ENCODE results near the gene PHLDB3. TPM values are rescaled to one million over a fixed set of nuclear protein-coding genes. Genes with fewer than 3 reads are reported as not detected.

PHLDB3 gene
- total and polyA plus RNA-seq, 2 of the 13 experiments (the other 11 are each of a cell fraction or from before 2014, with no cell fraction given) = 11.3 to 14.5 TPM

GRCh38 chr19:43552616-43553015 lies 48.1 kb upstream of the PHLDB3 start (continued):
- TF ChIP-seq ZNF281 (CRISPR knock-in tag; IDR thresholded peaks at IDR 0.05; ENCODE audit: borderline replicate concordance) (no peak), ZKSCAN5 (CRISPR knock-in tag; IDR thresholded peaks at IDR 0.05) (no peak), ZNF230 (CRISPR knock-in tag; IDR thresholded peaks at IDR 0.05) (no peak), MTA3 (CRISPR knock-in tag; IDR thresholded peaks at IDR 0.05) (no peak), TEAD2 (CRISPR knock-in tag; IDR thresholded peaks at IDR 0.05) (no peak)

- no peak for FAIRE-seq
- Histone ChIP-seq H3K4me2 (ENCODE audit: low read depth, low read length) (no peak overlapping the region), H2AFZ (ENCODE audit: low read length) (no peak overlapping the region), H3K4me3 (replicated peaks in 1 of 3; ENCODE audit: insufficient read depth in 1 of 3, low read depth in 2 of 3, low read length in 3 of 3) (no peak overlapping the region), H3K36me3 (replicated peaks in 1 of 2; ENCODE audit: control insufficient read depth in 1 of 2, insufficient read depth in 2 of 2, low read length in 2 of 2) (peaks cover 18 to 47% of the 10 kb centered on the region in 2 experiments; a peak in 4 of 5 replicates), H4K20me1 (ENCODE audit: insufficient read depth, low read length) (no peaks in the 10 kb centered on the region), H3K4me1 (ENCODE audit: insufficient read depth, low read length) (no peaks in the 10 kb centered on the region), H3K27me3 (ENCODE audit: control insufficient read depth in 1 of 2, insufficient read depth in 2 of 2, low read length in 2 of 2) (no peaks in the 10 kb centered on the region), H3K9ac (ENCODE audit: insufficient read depth, low read depth, low read length) (no peak overlapping the region), H3K9me3 (ENCODE audit: low read length) (no peaks in the 10 kb centered on the region), H3K27ac (ENCODE audit: extremely low read length, insufficient read depth, low read length) (no peak overlapping the region), H3K79me2 (ENCODE audit: insufficient read depth, low read length) (no peaks in the 10 kb centered on the region)
- DNase-seq (ENCODE audit: low spot score) = no peak
- intact Hi-C loops (cut with micrococcal nuclease; ENCODE audit: unreplicated experiment) (no loop called here), in situ Hi-C loops (cut with HindIII; ENCODE audit: extremely low pct_ligation_motif_present, low pct_unique_long_range_greater_than_20kb) (no loop called here)
- TF ChIP-seq ZNF660 (CRISPR knock-in tag; IDR thresholded peaks at IDR 0.05; ENCODE audit: borderline replicate concordance, low read depth) (no peak), CBFB (CRISPR knock-in tag; IDR thresholded peaks at IDR 0.05) (no peak)
- CTCF ChIA-PET (ENCODE audit: low intra/inter-chr PET ratio, low total read pairs) = no interaction called here
- WGBS (ENCODE audit: low lambda C conversion rate) = no CpG with 5 or more reads among the region's 3 CpGs
- ATAC-seq = no peak
- no TSS peak for BruUV-seq (replicated peaks)
- POLR2A ChIA-PET = no interaction called here
Measured at GRCh38 chr19:43552198-43552450, 47.6 kb upstream of the PHLDB3 start.
